Stimulated activated memory B cell treated with anti-CD40 and anti-IgM and Interleukin-4, amounts not matched to agents 10 μg/mL and 1 μg/mL and 100 μg/mL, for 72 hours (primary cell): ENCODE data around the gene ARHGEF5.
"Not testable (repeated sequence)": the region's sequence is repeated elsewhere in the genome, so short reads cannot be mapped to it uniquely, and the experiment has no call there.

Experiments used
- ATAC-seq: fragments of 150-1000 bp; cut with Tn5 transposase; 2 replicates; pipeline ENCODE4 v1.10.0; 2021
- H3K27ac Mint-ChIP-seq: one replicate; pipeline ENCODE4 v1.8.0; 2022; ENCODE audit warnings: mild to moderate bottlenecking, mixed read lengths
- H3K27me3 Mint-ChIP-seq: one replicate; pipeline ENCODE4 v1.8.0; 2022; ENCODE audit warnings: mixed read lengths
- H3K36me3 Mint-ChIP-seq: one replicate; pipeline ENCODE4 v1.8.0; 2022; ENCODE audit warnings: mixed read lengths
- H3K4me1 Mint-ChIP-seq: one replicate; pipeline ENCODE4 v1.8.0; 2022; ENCODE audit warnings: mixed read lengths
- H3K4me3 Mint-ChIP-seq: one replicate; pipeline ENCODE4 v1.8.0; 2022; ENCODE audit warnings: mild to moderate bottlenecking, moderate library complexity, mixed read lengths
- H3K9me3 Mint-ChIP-seq: one replicate; pipeline ENCODE4 v1.8.0; 2022; ENCODE audit warnings: mixed read lengths

ARHGEF5 gene

DNA sequence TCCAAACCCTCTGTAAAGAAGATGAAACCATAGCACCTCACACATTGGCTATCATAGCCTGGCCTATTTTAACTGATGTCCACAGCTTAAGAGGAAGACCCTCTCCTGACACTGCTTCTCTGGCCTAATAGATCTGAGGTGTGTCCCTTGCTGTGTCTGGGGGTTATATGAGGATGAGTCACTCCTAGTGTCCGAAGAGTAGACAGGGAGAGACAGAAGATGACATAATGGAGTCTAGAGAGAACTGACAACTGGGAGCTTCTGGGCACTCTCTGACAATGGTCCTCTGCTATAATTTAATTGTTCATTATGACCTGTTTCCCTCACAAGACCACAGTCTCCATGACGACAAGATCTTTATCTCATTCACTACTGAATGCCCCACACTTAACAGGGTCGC is 6.9 kb downstream of the ARHGEF5 start:
- not testable (repeated sequence) for ATAC-seq, H3K4me1 Mint-ChIP-seq, H3K36me3 Mint-ChIP-seq, H3K27ac Mint-ChIP-seq, H3K27me3 Mint-ChIP-seq, H3K9me3 Mint-ChIP-seq, H3K4me3 Mint-ChIP-seq

DNA sequence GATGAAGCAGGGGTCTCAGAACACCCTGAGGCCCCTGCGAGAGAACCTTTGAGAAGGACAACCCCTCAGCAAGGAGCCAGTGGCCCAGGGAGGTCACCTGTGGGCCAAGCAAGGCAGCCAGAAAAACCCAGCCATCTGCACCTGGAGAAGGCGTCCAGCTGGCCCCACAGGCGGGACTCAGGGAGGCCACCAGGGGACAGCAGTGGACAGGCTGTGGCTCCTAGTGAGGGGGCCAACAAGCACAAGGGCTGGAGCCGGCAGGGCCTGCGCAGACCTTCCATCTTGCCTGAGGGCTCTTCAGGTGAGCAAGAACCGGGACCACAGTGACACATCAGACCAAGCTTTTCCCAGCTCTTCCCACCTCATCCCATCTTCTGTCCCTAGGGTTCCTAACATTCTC is 10.3 kb downstream of the ARHGEF5 start:
- H3K36me3 Mint-ChIP-seq, H3K9me3 Mint-ChIP-seq, ATAC-seq, H3K4me1 Mint-ChIP-seq, H3K27me3 Mint-ChIP-seq, H3K27ac Mint-ChIP-seq, H3K4me3 Mint-ChIP-seq: not testable (repeated sequence)

DNA sequence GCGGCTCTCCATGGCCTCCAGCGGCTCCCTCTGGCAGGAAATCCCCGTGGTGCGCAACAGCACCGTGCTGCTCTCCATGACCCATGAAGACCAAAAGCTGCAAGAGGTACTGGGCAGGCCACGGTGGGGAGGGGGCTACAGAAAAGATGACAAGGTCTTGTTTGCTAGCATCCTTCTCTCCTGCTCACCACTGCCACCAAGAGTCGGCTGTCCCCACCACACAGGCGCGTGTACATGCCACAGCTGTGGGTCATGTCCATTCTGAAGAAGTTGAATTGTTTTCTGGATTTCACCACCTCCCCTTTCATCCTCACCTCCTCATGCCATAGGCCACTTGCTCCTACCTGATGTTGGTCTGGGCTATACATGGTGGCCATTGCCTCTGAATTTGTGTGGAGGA is 12.0 kb downstream of the ARHGEF5 start:
- H3K4me1 Mint-ChIP-seq, ATAC-seq, H3K36me3 Mint-ChIP-seq, H3K27me3 Mint-ChIP-seq, H3K27ac Mint-ChIP-seq, H3K4me3 Mint-ChIP-seq, H3K9me3 Mint-ChIP-seq: not testable (repeated sequence)

DNA sequence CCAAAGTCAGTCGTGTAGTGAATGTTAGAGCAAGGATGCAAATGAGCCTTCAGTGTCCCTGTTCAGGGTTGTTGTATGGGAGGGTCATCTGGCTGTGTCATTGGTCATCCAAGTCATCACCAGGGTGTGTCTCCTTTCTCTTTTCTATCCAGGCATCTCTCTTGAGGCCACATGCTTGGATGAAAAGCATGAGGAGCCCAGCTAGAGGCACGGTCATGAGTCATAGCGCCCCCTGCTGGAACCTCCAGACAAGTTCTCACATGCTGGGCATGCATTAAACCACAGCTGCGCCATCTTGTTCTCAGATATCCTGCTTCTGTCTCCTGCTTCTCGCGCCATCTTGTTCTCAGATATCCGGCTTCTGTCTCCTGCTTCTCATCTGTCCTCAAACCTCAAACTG is 14.0 kb downstream of the ARHGEF5 start:
- not testable (repeated sequence) for H3K36me3 Mint-ChIP-seq, H3K27me3 Mint-ChIP-seq, H3K4me3 Mint-ChIP-seq, H3K9me3 Mint-ChIP-seq, ATAC-seq, H3K4me1 Mint-ChIP-seq, H3K27ac Mint-ChIP-seq

DNA sequence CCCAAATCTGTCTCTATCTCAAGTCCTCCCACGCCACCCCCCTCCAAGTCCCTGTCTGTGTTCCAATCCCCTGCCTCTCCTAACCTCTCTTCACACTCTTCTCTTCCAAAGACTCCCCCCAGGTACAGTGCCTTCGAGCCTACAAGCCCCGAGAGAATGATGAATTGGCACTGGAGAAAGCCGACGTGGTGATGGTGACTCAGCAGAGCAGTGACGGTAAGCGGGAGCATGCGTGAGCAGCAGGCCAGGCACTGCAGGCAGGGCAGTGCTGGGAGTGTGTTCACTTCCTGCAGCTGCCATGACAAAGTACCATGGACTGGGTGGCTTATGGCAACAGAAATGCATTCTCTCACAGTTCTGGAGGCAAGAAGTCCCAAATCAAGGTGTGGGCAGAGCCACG is 23.4 kb downstream of the ARHGEF5 start:
- Mint-ChIP-seq H3K4me3 (no peak overlapping the region), H3K36me3 (peaks cover 14% of the 10 kb centered on the region), H3K9me3 (no peaks in the 10 kb centered on the region), H3K4me1 (peaks cover 2% of the 10 kb centered on the region), H3K27ac (no peak overlapping the region), H3K27me3 (no peaks in the 10 kb centered on the region)
- ATAC-seq, result no peak

DNA sequence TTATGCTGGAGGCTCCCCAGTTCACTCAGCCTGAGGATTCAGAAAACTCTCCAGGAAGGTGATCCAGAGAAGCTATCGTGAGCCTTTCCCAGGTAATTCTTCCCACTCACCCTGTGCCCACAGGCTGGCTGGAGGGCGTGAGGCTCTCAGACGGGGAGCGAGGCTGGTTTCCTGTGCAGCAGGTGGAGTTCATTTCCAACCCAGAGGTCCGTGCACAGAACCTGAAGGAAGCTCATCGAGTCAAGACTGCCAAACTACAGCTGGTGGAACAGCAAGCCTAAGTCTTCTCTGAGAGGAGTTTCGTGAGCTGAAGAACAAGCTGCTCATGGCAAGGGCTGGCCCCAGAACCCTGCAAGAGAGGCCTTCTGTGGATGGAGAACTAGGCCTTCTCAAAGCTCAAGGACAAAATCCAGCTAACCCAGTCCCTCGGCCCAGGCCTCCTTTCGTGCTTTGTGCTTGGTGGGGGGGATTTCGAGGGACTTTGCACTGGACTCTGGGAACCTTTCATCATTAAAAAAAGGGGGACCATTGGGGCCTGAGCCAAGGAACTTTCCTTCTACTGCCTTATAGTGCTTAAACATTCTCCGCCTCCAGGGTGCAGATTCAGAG is 24.7 kb downstream of the ARHGEF5 start:
- no peak overlapping the region for H3K27ac Mint-ChIP-seq

GRCh38 chr7:144384071-144384470 is 28.9 kb downstream of the ARHGEF5 start:
- Mint-ChIP-seq H3K36me3 (peaks cover 6% of the 10 kb centered on the region), H3K27ac (peak overlapping the region; percentile 61)
- ATAC-seq, result peak; percentile 81

More for the DNA sequence above, 24.7 kb downstream of the ARHGEF5 start:
- Mint-ChIP-seq H3K4me3 (no peak overlapping the region), H3K4me1 (peaks cover 14% of the 10 kb centered on the region), H3K36me3 (peaks cover 14% of the 10 kb centered on the region), H3K27me3 (peaks cover 9% of the 10 kb centered on the region), H3K9me3 (no peaks in the 10 kb centered on the region)
- no peak for ATAC-seq

DNA sequence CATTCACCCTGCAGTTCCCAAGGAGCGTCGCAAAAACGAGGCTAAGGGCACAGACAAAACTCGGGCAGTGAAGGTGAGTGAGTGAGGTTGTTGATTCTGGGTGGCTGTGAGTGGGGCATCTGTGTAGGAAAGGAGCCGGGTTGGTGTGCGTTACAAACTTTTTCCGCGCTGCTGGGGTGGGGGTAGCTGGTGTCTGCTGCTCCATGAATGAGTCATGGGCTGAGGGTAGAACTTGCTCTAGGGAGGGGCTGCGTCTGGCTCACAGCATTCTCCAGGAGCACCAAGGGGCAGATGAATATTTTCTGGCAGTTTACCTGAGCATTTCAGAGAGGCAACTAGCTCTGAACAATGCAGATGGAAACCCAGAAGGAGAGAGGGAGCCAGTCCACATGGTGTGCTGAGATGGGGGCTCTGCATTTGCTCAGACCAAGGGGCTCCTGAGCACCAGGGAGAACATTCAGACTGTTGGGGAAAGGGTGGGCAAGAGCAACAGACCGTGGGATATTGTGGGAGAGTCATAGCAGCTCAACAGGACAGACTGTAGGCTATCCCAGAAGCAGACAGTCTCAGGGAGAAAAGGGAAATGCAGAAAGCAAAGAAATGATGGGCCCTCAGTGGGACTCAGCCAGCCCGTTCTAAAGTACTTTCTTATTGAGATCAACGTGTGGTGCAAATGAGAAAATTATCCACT is 29.5 kb downstream of the ARHGEF5 start:
- peaks cover 3% of the 10 kb centered on the region for H3K36me3 Mint-ChIP-seq
- peaks cover 16% of the 10 kb centered on the region for H3K4me1 Mint-ChIP-seq
- H3K4me3 Mint-ChIP-seq, result no peak overlapping the region
- H3K27ac Mint-ChIP-seq, result peak overlapping the region; percentile 61
- peaks cover 16% of the 10 kb centered on the region for H3K27me3 Mint-ChIP-seq
- peaks cover 3% of the 10 kb centered on the region for H3K9me3 Mint-ChIP-seq
- ATAC-seq, result peak; percentile 75

More at GRCh38 chr7:144384071-144384470, 28.9 kb downstream of the ARHGEF5 start:
- H3K4me3 Mint-ChIP-seq, result no peak overlapping the region
- H3K27me3 Mint-ChIP-seq, result peaks cover 16% of the 10 kb centered on the region
- peaks cover 3% of the 10 kb centered on the region for H3K9me3 Mint-ChIP-seq
- peaks cover 16% of the 10 kb centered on the region for H3K4me1 Mint-ChIP-seq

DNA sequence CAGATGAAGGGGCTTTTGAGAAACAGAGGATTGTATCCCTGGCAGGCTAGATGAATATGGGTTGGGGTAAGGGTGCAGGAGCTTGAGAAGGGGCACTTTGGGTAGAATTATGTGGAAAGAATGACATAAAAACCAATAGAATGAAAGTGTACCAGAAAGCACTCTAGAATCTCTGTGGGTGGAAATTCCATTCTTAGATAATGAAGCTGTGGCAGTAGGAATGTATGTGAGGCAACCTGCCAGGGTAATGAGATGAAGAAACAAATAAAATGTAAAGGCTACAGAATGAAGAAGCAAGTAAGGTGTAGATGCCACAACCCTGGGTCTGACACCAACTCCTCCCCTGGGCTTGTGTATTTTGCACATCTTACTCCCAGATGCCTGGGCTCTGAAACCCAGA is 31.5 kb downstream of the ARHGEF5 start:
- Mint-ChIP-seq H3K27ac (no peak overlapping the region), H3K36me3 (no peaks in the 10 kb centered on the region)
- ATAC-seq, result no peak

DNA sequence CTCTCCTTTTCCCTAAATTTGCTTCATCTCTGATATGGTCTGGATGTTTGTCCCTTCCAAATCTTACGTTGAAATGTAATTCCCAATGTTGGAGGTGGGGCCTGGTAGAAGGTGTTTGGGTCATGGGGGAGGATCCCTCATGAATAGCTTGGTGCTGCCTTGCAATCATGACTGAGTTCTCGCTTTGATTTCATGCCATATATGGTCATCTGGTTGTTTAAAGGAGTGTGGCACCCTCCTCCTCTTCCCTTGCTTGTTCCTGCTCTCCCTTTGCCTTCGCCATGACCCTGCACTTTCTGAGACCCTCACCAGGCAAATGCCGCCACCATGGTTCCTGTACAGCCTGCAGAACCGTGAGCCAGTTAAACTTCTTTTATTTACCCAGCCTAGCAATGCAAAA is 33.7 kb downstream of the ARHGEF5 start:
- Mint-ChIP-seq H3K27me3 (peaks cover 16% of the 10 kb centered on the region), H3K36me3 (no peaks in the 10 kb centered on the region), H3K27ac (no peak overlapping the region), H3K4me3 (no peak overlapping the region), H3K9me3 (peaks cover 3% of the 10 kb centered on the region), H3K4me1 (peaks cover 11% of the 10 kb centered on the region)
- no peak for ATAC-seq

More for the DNA sequence above, 31.5 kb downstream of the ARHGEF5 start:
- Mint-ChIP-seq H3K9me3 (peaks cover 3% of the 10 kb centered on the region), H3K4me3 (no peak overlapping the region), H3K27me3 (peaks cover 16% of the 10 kb centered on the region), H3K4me1 (peaks cover 16% of the 10 kb centered on the region)

- H3K9me3 Mint-ChIP-seq, result peaks cover under 1% of the 10 kb centered on the region
- H3K27me3 Mint-ChIP-seq, result peaks cover 1% of the 10 kb centered on the region
- no peaks in the 10 kb centered on the region for H3K4me1 Mint-ChIP-seq
- H3K36me3 Mint-ChIP-seq, result no peaks in the 10 kb centered on the region
- no peak overlapping the region for H3K27ac Mint-ChIP-seq
- ATAC-seq, result no peak
- no peak overlapping the region for H3K4me3 Mint-ChIP-seq
These were observed 35.3 kb downstream of the ARHGEF5 start for GRCh38 chr7:144390481-144390880.

- no peak for ATAC-seq
- H3K36me3 Mint-ChIP-seq, result no peaks in the 10 kb centered on the region
- H3K27me3 Mint-ChIP-seq, result no peaks in the 10 kb centered on the region
- no peak overlapping the region for H3K27ac Mint-ChIP-seq
- no peaks in the 10 kb centered on the region for H3K4me1 Mint-ChIP-seq
- no peaks in the 10 kb centered on the region for H3K9me3 Mint-ChIP-seq
- no peak overlapping the region for H3K4me3 Mint-ChIP-seq
These were observed 35.8 kb downstream of the ARHGEF5 start for GRCh38 chr7:144391014-144391413.

- Mint-ChIP-seq H3K27ac (no peak overlapping the region), H3K4me1 (no peaks in the 10 kb centered on the region), H3K36me3 (no peaks in the 10 kb centered on the region), H3K4me3 (peak overlapping the region; percentile 28), H3K27me3 (no peaks in the 10 kb centered on the region), H3K9me3 (no peaks in the 10 kb centered on the region)
- no peak for ATAC-seq
These were observed 36.6 kb downstream of the ARHGEF5 start for GRCh38 chr7:144391823-144392255.

DNA sequence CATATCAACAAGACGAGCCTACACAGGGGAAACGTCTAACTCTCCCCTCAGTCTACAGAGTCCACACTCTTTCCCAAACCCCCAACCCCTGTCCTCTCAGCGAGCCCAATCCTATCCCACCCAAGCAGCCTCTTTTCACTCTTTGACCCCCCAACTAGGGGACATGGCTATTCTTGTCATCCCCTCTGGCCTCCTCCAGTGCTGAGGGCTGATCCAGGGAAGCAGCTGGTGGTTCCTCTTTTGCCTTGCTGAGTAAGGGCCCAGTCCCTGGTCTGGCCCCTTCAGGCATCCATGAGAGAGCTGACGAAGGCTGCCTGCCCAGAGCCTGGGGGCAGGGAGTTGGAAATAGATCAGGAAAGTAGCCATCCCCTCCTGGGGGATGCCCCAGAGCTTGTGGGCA is 41.9 kb downstream of the ARHGEF5 start:
- H3K4me3 Mint-ChIP-seq, result no peak overlapping the region

GRCh38 chr7:144398291-144398690 is 43.1 kb downstream of the ARHGEF5 start:
- Mint-ChIP-seq H3K4me1 (no peaks in the 10 kb centered on the region), H3K27me3 (peaks cover 15% of the 10 kb centered on the region), H3K4me3 (no peak overlapping the region), H3K36me3 (no peaks in the 10 kb centered on the region), H3K27ac (no peak overlapping the region), H3K9me3 (no peaks in the 10 kb centered on the region)
- no peak for ATAC-seq

More for the DNA sequence above, 41.9 kb downstream of the ARHGEF5 start:
- H3K4me1 Mint-ChIP-seq, result no peaks in the 10 kb centered on the region
- H3K27ac Mint-ChIP-seq, result no peak overlapping the region
- no peaks in the 10 kb centered on the region for H3K36me3 Mint-ChIP-seq
- H3K27me3 Mint-ChIP-seq, result peaks cover 15% of the 10 kb centered on the region
- H3K9me3 Mint-ChIP-seq, result no peaks in the 10 kb centered on the region
- no peak for ATAC-seq

- H3K27ac Mint-ChIP-seq, result no peak overlapping the region
- H3K36me3 Mint-ChIP-seq, result no peaks in the 10 kb centered on the region
- peaks cover 15% of the 10 kb centered on the region for H3K27me3 Mint-ChIP-seq
- H3K4me1 Mint-ChIP-seq, result no peaks in the 10 kb centered on the region
- no peaks in the 10 kb centered on the region for H3K9me3 Mint-ChIP-seq
- no peak for ATAC-seq
- no peak overlapping the region for H3K4me3 Mint-ChIP-seq
These were observed 43.7 kb downstream of the ARHGEF5 start for GRCh38 chr7:144398911-144399310.
